ENCODE measurements around the gene GDA.

The GDA gene

DNA sequence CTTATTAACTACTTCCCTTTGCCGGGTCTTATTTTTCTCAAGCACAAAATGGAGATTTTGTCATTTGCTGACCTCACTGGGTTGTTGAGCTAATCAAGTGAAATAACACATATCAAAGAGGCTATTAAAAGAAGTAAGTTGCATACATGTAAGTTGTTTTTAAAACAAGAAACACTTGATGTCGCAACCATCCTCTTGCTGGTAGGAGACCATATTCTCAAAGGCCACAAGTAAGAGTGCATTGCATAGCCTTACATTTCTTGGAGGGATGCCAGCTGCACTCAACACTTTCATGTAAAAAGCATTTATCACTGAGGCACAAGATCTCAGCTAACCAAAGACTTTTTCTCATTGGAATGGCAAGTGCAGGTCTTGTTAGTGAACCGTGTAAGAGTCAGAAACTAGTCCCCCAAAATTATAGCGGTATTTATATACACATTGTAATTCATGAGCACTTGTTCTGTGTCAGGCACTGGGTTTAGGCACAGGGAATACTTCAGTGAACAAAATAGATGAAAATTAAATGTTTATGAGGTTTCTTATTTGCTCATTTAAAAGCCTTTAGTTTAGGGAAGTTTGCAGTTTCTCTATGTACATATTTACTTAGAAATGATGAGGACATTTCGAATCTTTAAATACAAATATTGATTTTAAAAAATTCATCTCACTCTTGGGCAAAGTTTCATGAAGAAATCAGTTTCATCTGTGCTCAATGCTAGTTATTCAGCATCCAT lies 143.8 kb downstream of the GDA start:
- DNase-seq: no peak
- Histone ChIP-seq H3K4me3 (ENCODE audit: low read depth, low read length) (no peak overlapping the region), H3K36me3 (no peaks in the 10 kb centered on the region), H3K27me3 (ENCODE audit: insufficient read depth, low read depth, severe bottlenecking) (no peaks in the 10 kb centered on the region), H3K27ac (no peak overlapping the region), H3K9me3 (ENCODE audit: severe bottlenecking) (no peaks in the 10 kb centered on the region)
- no peak for TF ChIP-seq CTCF (IDR thresholded peaks at IDR 0.05; ENCODE audit: low read depth, low read length)

DNA sequence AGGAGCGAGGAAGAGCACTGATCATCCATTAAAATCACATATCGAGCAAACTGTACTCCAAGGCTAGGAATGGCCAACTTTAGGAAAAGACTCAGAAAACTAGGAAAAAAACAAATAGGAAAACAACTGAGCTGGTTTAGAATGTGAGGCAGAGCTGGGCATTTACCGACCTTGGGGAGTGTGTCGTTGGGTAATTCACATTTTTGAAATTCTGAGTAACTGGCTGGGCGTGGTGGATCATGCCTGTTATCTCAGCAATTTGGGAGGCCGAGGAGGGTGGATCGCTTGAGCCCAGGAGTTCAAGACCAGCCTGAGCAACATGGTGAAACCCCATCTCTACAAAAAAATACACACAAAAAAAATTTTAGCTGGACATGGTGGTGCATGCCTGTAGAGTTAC lies 145.7 kb downstream of the GDA start:
- Histone ChIP-seq H3K4me3 (ENCODE audit: low read depth, low read length) (no peak overlapping the region), H3K36me3 (no peaks in the 10 kb centered on the region), H3K27me3 (ENCODE audit: insufficient read depth, low read depth, severe bottlenecking) (no peaks in the 10 kb centered on the region), H3K9me3 (ENCODE audit: severe bottlenecking) (no peaks in the 10 kb centered on the region), H3K27ac (no peak overlapping the region)
- no peak for TF ChIP-seq CTCF (IDR thresholded peaks at IDR 0.05; ENCODE audit: low read depth, low read length)
- DNase-seq: no peak

DNA sequence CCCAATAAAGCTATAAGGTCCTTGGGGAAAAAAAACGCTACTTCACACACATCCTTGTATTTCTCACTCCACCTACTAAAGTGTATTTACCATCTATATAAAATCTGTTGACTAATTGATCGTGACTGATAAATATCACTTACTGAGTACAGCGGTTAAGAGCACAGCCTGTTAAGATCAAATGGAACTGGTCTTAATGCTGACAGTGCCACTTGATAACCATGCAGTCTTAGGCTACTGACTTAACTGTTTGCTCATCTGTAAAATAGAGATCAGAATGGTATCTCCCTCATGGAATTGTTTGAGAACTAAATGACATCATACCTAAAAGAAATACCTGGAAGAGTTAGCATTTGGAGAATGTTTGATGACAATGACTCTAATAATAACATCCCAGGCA lies 148.3 kb downstream of the GDA start:
- Histone ChIP-seq H3K36me3 (no peaks in the 10 kb centered on the region), H3K4me3 (ENCODE audit: low read depth, low read length) (no peak overlapping the region), H3K27ac (no peak overlapping the region), H3K27me3 (ENCODE audit: insufficient read depth, low read depth, severe bottlenecking) (no peaks in the 10 kb centered on the region), H3K9me3 (ENCODE audit: severe bottlenecking) (no peaks in the 10 kb centered on the region)
- no peak for TF ChIP-seq CTCF (IDR thresholded peaks at IDR 0.05; ENCODE audit: low read depth, low read length)
- DNase-seq: no peak

- Histone ChIP-seq H3K4me3 (ENCODE audit: low read depth, low read length) (no peak overlapping the region), H3K27ac (no peak overlapping the region), H3K27me3 (ENCODE audit: insufficient read depth, low read depth, severe bottlenecking) (no peaks in the 10 kb centered on the region), H3K36me3 (no peaks in the 10 kb centered on the region), H3K9me3 (ENCODE audit: severe bottlenecking) (no peaks in the 10 kb centered on the region)
- no peak for TF ChIP-seq CTCF (IDR thresholded peaks at IDR 0.05; ENCODE audit: low read depth, low read length)
- DNase-seq: no peak
These were observed 149.9 kb downstream of the GDA start for GRCh38 chr9:72299017-72299603.

DNA sequence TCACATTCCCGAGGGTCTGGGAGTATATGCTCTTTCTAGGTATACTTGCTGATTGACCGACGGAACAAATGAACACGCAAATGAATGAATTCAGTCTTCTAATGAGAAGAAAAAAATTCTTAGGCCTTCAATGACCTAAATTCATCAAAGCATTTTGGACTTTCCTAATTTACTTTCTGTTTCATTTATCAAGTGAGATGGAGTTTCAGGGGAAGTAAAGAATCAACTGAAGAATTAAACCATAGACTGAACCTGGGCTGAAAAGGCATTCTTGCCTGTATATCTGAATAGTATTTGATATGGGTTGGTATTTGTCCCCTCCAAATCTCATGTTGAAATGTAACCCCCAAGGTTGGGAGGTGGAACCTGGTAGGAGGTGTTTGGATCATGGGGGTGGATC lies 151.6 kb downstream of the GDA start:
- no peaks in the 10 kb centered on the region for H3K27me3 ChIP-seq (ENCODE audit: insufficient read depth, low read depth, severe bottlenecking)
- no peak overlapping the region for H3K27ac ChIP-seq
- H3K4me3 ChIP-seq (ENCODE audit: low read depth, low read length): no peak overlapping the region
- H3K9me3 ChIP-seq (ENCODE audit: severe bottlenecking): no peaks in the 10 kb centered on the region
- H3K36me3 ChIP-seq: no peaks in the 10 kb centered on the region
- no peak for DNase-seq
- TF ChIP-seq CTCF (IDR thresholded peaks at IDR 0.05; ENCODE audit: low read depth, low read length): no peak
